ENCODE data around the gene CES3.

GRCh38 chr16:66986559-66986958, 25.5 kb downstream of the CES3 start:
- TF ChIP-seq, protein P1, sequence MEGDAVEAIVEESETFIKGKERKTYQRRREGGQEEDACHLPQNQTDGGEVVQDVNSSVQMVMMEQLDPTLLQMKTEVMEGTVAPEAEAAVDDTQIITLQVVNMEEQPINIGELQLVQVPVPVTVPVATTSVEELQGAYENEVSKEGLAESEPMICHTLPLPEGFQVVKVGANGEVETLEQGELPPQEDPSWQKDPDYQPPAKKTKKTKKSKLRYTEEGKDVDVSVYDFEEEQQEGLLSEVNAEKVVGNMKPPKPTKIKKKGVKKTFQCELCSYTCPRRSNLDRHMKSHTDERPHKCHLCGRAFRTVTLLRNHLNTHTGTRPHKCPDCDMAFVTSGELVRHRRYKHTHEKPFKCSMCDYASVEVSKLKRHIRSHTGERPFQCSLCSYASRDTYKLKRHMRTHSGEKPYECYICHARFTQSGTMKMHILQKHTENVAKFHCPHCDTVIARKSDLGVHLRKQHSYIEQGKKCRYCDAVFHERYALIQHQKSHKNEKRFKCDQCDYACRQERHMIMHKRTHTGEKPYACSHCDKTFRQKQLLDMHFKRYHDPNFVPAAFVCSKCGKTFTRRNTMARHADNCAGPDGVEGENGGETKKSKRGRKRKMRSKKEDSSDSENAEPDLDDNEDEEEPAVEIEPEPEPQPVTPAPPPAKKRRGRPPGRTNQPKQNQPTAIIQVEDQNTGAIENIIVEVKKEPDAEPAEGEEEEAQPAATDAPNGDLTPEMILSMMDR (IDR thresholded peaks at IDR 0.05) = no peak
- no peak for TF ChIP-seq POLR2A (IDR thresholded peaks at IDR 0.05)
- TF ChIP-seq POLR2AphosphoS5 (IDR thresholded peaks at IDR 0.05; ENCODE audit: insufficient read depth in 1 of 2, low read depth in 1 of 2) = no peak

All from vagina (tissue), 2 donors.